GM19438 (cell line): ENCODE measurements around the gene GATA2.

Source experiments
- ATAC-seq: cut with Tn5 transposase; IDR thresholded peaks from one replicate; pipeline ENCODE4 v1.9.1; 2021; ENCODE audit warnings: low read depth; ENCODE audit not compliant: unreplicated experiment

Gene GATA2

DNA sequence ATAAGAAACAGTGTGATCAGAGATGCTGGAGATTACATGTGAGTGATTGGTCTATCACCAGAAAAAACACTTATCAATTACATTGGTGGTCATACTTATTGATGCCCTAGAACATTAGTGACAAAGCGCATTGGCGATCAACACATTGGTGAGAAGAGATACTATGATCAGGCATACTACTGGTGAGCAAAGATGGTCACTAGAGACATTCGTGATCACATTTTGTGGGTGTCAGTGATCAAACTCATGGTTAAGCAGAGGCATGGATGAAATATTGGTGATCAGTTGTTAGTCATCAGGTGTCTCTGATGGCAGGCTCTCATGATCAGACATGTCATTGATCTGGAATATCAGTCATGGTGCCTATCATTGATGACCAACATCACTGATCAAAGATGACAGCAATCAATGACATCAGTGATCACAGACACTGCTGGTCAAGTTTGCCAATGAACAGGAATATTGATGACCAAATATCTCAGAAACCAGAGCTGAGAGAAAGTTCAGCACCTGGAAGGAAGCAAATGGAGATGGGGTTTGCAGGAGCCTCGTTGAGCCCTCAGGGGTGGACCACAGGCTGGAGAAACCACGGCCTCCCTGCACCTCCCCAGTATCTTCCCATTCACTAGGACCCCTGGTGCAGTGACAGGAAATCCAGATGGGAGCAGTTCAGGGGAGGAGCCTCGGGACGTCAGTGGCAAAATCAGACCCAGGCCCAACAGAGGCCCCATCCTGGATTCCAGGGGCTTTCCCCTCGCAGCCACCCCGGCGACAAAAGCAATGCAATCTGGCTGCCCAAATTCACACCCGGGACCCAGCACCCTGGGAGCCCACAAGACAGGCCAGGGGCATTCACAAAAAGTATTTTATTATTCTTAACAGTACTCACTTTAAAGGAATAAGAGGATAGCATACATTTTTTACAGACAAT lies 14.2 kb downstream of the GATA2 start:
- no peak for ATAC-seq

GRCh38 chr3:128476659-128477058 lies 16.3 kb downstream of the GATA2 start:
- no peak for ATAC-seq

GRCh38 chr3:128475355-128475754 lies 17.6 kb downstream of the GATA2 start:
- no peak for ATAC-seq

DNA sequence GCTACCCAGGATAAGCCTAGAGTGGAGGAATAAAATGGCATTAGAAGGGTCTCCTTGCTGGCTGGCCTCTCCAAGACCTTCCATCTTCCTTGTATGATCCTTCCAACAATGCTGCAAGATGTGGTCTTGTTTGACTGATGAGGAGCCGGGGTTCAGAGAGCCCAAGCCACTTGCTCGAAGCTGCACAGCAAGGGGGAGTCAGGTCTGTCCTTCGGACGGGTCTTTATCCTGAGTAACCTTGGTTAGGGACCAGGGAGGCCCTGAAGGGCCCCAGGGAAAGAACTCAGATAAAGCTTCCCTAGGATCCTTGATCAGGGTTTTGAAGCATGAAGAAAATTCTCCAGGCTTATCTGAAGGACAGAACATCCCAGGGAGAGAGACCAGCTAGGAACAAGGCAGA lies 19.3 kb downstream of the GATA2 start:
- no peak for ATAC-seq

- no peak for ATAC-seq
Measured at GRCh38 chr3:128473180-128473519, 19.9 kb downstream of the GATA2 start.

DNA sequence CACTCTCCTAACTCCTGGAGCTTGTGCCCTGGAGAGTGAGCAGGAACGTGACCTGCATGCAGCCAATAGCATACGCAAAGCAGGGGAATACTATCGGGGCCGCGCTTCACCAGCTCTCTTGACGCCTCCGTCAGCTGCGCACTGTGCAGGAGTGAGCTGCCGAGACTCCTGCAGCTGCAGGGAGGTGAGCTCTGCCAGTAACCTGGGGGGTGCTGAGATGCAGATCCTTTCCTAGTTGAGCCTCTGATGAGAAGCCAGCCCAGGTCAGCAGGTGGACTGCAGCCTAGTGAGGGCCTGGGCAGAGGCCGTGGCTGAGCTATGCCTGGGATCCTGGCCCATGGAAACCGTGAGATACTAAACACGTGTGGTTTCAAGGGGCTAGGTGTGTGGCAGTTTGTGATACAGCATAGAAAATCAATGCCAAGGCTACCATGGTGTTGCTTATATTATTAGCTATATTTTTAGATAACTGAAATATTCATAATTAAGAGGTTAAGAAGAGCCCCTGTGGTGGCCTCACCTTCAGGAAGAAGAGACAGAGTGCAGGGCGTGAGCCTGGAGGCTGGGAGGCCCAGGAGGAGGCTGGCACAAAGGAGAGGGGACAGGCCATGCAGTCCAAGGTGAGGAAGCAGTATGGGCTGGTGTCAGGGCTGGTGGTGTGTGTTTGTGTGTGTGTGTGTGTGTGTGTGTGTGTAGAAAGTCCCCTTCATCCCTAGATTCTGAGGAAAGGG lies 20.4 kb downstream of the GATA2 start:
- no peak for ATAC-seq

DNA sequence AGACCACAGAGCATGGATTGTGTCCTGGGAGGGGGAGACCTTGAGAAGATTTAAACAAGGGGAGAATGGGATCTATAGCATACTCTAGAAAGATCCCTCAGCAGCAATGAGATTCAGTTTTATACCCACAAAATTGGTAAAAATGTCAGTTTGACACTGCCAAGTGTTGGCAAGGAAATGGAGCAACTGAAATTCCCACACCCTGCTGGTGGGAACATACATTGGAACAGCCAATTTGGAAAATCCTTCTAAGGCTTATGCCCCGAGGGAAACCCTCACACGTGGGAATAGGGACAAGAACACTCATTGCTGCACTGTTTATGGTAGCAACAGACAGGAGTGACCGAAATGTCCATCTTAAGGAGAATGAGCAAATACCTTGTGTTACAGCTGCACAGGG lies 21.3 kb downstream of the GATA2 start:
- ATAC-seq = no peak

GRCh38 chr3:128471110-128471509 lies 21.9 kb downstream of the GATA2 start:
- no peak for ATAC-seq

DNA sequence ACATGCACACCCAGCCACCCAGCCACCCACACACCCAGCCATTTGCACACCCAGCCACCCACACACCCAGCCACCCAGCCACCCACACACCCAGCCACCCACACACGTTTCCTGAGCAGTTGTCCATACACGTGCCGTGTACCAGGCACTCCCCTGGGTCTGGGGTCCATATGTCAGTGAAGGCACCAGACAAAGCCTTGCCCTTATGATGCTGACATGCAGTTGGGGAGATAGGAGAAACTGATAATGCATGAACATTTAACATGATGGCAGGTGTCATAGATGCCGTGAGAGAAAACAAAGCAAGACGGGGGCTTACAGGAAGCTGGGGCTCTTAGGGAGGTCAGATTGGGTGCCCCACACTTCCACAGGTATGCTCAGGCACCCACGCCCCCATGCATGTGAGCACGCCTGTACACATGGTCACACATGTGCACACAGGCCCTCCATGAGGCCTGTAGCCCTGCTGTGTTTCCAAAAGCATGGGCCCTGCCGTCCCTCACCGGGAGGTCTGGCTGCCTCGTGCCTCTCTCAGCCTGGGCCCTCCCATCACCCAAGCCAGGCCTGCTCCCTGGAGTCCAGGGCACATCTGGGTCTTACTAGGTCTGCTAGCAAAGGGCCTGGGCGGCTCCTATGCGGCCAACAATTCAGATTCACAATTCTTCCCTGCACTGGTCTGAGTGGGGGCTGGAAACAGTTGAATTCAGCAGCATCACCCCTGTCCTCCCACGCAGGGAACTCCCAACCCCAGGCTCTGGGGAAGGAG lies 22.7 kb downstream of the GATA2 start:
- ATAC-seq = no peak

- no peak for ATAC-seq
Measured at GRCh38 chr3:128469556-128469955, 23.4 kb downstream of the GATA2 start.

GRCh38 chr3:128468791-128469527 lies 24.0 kb downstream of the GATA2 start:
- no peak for ATAC-seq

GRCh38 chr3:128468285-128468790 lies 24.7 kb downstream of the GATA2 start:
- ATAC-seq = no peak

- ATAC-seq = no peak
Measured at GRCh38 chr3:128466840-128467541, 26.0 kb downstream of the GATA2 start, which contains the start of gene DNAJB8. DNAJB8 (minus strand) TSS chr3:128466890; CDS start chr3:128463245, 3,645 bp downstream.

- ATAC-seq = no peak
Measured at GRCh38 chr3:128464702-128465101, 28.3 kb downstream of the GATA2 start.

GRCh38 chr3:128464188-128464587 lies 28.8 kb downstream of the GATA2 start:
- ATAC-seq = no peak

DNA sequence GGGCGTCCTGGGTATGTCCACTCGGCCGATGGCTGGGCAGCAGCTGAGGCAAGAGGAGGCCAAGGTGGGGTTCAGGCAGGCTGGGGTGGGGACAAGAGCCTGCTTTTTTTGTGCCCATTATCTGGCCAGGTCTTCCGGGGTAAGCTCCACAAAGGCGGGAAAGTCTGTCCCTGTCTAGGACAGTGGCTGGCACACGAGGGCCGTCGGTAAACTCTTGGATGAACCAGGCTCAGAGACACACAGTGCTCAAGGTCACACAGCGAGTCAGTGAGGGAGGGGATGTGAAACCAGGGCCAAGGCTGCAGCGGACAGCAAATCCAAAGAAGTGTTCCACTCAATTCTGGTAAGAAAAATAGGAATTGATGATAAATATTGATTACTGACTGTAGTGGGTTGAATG lies 29.2 kb downstream of the GATA2 start:
- ATAC-seq = no peak

- no peak for ATAC-seq
Measured at GRCh38 chr3:128463354-128463753, 29.6 kb downstream of the GATA2 start.

GRCh38 chr3:128462931-128463330 lies 30.1 kb downstream of the GATA2 start:
- ATAC-seq = no peak

- no peak for ATAC-seq
Measured at GRCh38 chr3:128462341-128462910, 30.6 kb downstream of the GATA2 start.
